ENCODE results near the gene H2AZ2.

Gene H2AZ2

GRCh38 chr7:44783407-44783806 lies 64.5 kb downstream of the H2AZ2 start:
- no peak overlapping the region for H3K27ac ChIP-seq
- no peak for TF ChIP-seq CTCF (conservative IDR thresholded peaks at IDR 0.05)

- TF ChIP-seq CTCF (conservative IDR thresholded peaks at IDR 0.05): no peak
- H3K27ac ChIP-seq: no peak overlapping the region
These were observed 65.4 kb downstream of the H2AZ2 start for GRCh38 chr7:44782460-44782859.

All from VCaP (cell line).